T47D (cell line): ENCODE data around the gene OR2T10.
"Not testable (repeated sequence)": the region's sequence is repeated elsewhere in the genome, so short reads cannot be mapped to it uniquely, and the experiment has no call there.

Experiments
- DNase-seq, 2 experiments: peaks; one replicate each; pipeline versions ENCODE4 v3.0.0 to v3.0.0-alpha.2; 2011 to 2012; ENCODE audit warnings: low read depth in 1 of 2, low spot score in 1 of 2
- JUND ChIP-seq: IDR thresholded peaks from 2 replicates; pipeline ENCODE4 v1.6.1; 2012; ENCODE audit warnings: low read depth
- in situ Hi-C: cut with HindIII; loops from 2 replicates; pipeline ENCODE4 v1.10.0; 2016; ENCODE audit warnings: low sequenced_read_pairs, low pct_unique_long_range_greater_than_20kb

OR2T10 gene

GRCh38 chr1:248576260-248576980, 21.1 kb downstream of the OR2T10 start:
- in situ Hi-C loops, result no loop called here
- no peak for TF ChIP-seq JUND
- DNase-seq, result no peak

GRCh38 chr1:248574657-248575056, 22.8 kb downstream of the OR2T10 start, which contains the start of gene OR2T34:
Gene OR2T34 (minus strand): TSS chr1:248574757. CDS start chr1:248574757, 0 bp downstream.
- in situ Hi-C loops, result not testable (repeated sequence)

GRCh38 chr1:248573856-248574255, 23.6 kb downstream of the OR2T10 start:
- DNase-seq, in situ Hi-C loops: not testable (repeated sequence)

More at GRCh38 chr1:248574657-248575056, 22.8 kb downstream of the OR2T10 start, which contains the start of gene OR2T34:
- DNase-seq, result not testable (repeated sequence)

- DNase-seq, in situ Hi-C loops: not testable (repeated sequence)
Measured at GRCh38 chr1:248572049-248572448, 25.5 kb downstream of the OR2T10 start.

- in situ Hi-C loops, result not testable (repeated sequence)
Measured at GRCh38 chr1:248570811-248571210, 26.7 kb downstream of the OR2T10 start.

GRCh38 chr1:248569049-248569448, 28.5 kb downstream of the OR2T10 start:
- in situ Hi-C loops, DNase-seq: not testable (repeated sequence)

More at GRCh38 chr1:248570811-248571210, 26.7 kb downstream of the OR2T10 start:
- DNase-seq, result not testable (repeated sequence)

- in situ Hi-C loops, DNase-seq: not testable (repeated sequence)
Measured at GRCh38 chr1:248565530-248566373, 31.7 kb downstream of the OR2T10 start.

GRCh38 chr1:248562672-248563071, 34.8 kb downstream of the OR2T10 start, which contains the start of gene OR2T29:
Gene OR2T29 (minus strand): TSS chr1:248562772. CDS start chr1:248559491, 3,281 bp downstream.
- in situ Hi-C loops, DNase-seq: not testable (repeated sequence)

- in situ Hi-C loops, DNase-seq: not testable (repeated sequence)
Measured at GRCh38 chr1:248551027-248551426, 46.5 kb downstream of the OR2T10 start.

GRCh38 chr1:248547383-248547782, 50.1 kb downstream of the OR2T10 start:
- in situ Hi-C loops, DNase-seq: not testable (repeated sequence)
